ENCODE measurements around the gene ARPP19.

DNA sequence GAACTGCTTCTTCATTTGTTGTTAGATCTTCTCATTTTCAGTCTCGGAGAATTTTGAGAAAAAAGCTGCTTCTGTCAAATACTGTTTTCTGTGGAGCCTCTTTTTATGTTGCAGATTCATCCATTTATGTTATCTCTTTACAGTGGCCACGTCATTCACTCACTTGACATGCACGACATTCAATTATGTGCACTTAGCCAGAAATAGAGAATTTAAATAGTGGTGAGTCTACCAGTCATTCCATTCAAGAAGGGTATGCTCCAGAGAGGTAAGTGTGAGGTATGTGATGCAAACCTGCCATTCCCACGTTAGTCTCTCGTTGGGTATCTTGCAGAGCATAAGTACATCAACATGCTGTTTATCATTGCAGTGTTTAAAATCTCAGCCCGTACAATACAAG is 9.8 kb downstream of the ARPP19 start:
- TF ChIP-seq SUPT20H (IDR thresholded peaks at IDR 0.05; ENCODE audit: borderline replicate concordance, control insufficient read depth, low read depth, low read length) (no peak), POLR2A (IDR thresholded peaks at IDR 0.05; ENCODE audit: low read depth, low read length) (no peak), SREBF2 (IDR thresholded peaks at IDR 0.05; ENCODE audit: low read length) (no peak), GABPA (IDR thresholded peaks at IDR 0.05; ENCODE audit: low read depth) (no peak), SUZ12 (IDR thresholded peaks at IDR 0.05; ENCODE audit: unreplicated experiment) (no peak)
- TF ChIP-seq, protein P1, sequence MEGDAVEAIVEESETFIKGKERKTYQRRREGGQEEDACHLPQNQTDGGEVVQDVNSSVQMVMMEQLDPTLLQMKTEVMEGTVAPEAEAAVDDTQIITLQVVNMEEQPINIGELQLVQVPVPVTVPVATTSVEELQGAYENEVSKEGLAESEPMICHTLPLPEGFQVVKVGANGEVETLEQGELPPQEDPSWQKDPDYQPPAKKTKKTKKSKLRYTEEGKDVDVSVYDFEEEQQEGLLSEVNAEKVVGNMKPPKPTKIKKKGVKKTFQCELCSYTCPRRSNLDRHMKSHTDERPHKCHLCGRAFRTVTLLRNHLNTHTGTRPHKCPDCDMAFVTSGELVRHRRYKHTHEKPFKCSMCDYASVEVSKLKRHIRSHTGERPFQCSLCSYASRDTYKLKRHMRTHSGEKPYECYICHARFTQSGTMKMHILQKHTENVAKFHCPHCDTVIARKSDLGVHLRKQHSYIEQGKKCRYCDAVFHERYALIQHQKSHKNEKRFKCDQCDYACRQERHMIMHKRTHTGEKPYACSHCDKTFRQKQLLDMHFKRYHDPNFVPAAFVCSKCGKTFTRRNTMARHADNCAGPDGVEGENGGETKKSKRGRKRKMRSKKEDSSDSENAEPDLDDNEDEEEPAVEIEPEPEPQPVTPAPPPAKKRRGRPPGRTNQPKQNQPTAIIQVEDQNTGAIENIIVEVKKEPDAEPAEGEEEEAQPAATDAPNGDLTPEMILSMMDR (IDR thresholded peaks at IDR 0.05 in 2 of 3, conservative IDR thresholded peaks at IDR 0.05 in 1 of 3; ENCODE audit: control insufficient read depth in 2 of 3, extremely low read depth in 1 of 3, insufficient read depth in 1 of 3, low read depth in 3 of 3, low read length in 3 of 3), result no peak

All from GM12878 (cell line).